Ascending aorta (tissue), 2 donors: ENCODE measurements around the gene CD3E. TPM values are rescaled to one million over a fixed set of nuclear protein-coding genes. Genes with fewer than 3 reads are reported as not detected.

Experiments used
- DNase-seq, 2 donors: peaks; one replicate each; pipeline ENCODE4 v3.0.0-alpha.2; 2019; ENCODE audit warnings: low spot score in 2 of 2
- H3K27ac ChIP-seq, 2 donors: fragments of 200-600 bp; sonication (generic); one replicate each; pipeline ENCODE4 v1.5.1; 2016 to 2017; ENCODE audit warnings: mild to moderate bottlenecking in 1 of 2
- H3K27me3 ChIP-seq: fragments of 200-600 bp; sonication (generic); one replicate; pipeline ENCODE4 v1.5.1; 2017
- H3K36me3 ChIP-seq, 2 donors: fragments of 200-600 bp; sonication (generic); one replicate each; pipeline ENCODE4 v1.5.1; 2016
- H3K4me1 ChIP-seq, 2 donors: fragments of 200-600 bp; sonication (generic); one replicate each; pipeline ENCODE4 v1.5.1; 2016 to 2017; ENCODE audit warnings: mild to moderate bottlenecking in 1 of 2
- H3K4me3 ChIP-seq, 2 donors: fragments of 200-600 bp; sonication (generic); one replicate each; pipeline ENCODE4 v1.5.1; 2016 to 2017; ENCODE audit warnings: mild to moderate bottlenecking in 1 of 2
- H3K9me3 ChIP-seq, 2 donors: fragments of 200-600 bp; sonication (generic); one replicate each; pipeline ENCODE4 v1.5.1; 2016
- intact Hi-C: fragments of 100-400 bp; cut with DNase I; formaldehyde crosslinking; loops from one replicate; pipeline ENCODE4 v1.15.1; 2023
- total RNA-seq: library from RNA; depleted of rRNA; stranded (reverse); fragments of >200 nt; gene quantifications from one replicate; pipeline ENCODE4 v1.1.0, GENCODE V29; 2016
- TF ChIP-seq, protein P1 (sequence below), 3 experiments: fragments of 200-600 bp in 2 of 3; fragments of 450-650 bp in 1 of 3; sonication (generic) in 2 of 3; IDR thresholded peaks; one replicate each; pipeline ENCODE4 v1.5.1; 2016 to 2019; ENCODE audit warnings: antibody characterized with exemption in 3 of 3, mild to moderate bottlenecking in 1 of 3, moderate library complexity in 1 of 3

Gene CD3E
- total RNA-seq, 1 donor from 2014 or later: not detected

GRCh38 chr11:118343981-118344515 is 39.5 kb downstream of the CD3E start, which contains the start of gene CD3G:
CD3G (plus strand) TSS chr11:118344344; CDS start chr11:118344424, 80 bp downstream.
- Histone ChIP-seq H3K4me3 (no peak within 1 kb of the TSS), H3K9me3 (no peaks in the 10 kb centered on the region), H3K27me3 (no peaks in the 10 kb centered on the region), H3K27ac (no peak within 1 kb of the TSS), H3K4me1 (no peaks in the 10 kb centered on the region), H3K36me3 (no peaks in the 10 kb centered on the region)
- DNase-seq: no peak
- TF ChIP-seq, protein P1, sequence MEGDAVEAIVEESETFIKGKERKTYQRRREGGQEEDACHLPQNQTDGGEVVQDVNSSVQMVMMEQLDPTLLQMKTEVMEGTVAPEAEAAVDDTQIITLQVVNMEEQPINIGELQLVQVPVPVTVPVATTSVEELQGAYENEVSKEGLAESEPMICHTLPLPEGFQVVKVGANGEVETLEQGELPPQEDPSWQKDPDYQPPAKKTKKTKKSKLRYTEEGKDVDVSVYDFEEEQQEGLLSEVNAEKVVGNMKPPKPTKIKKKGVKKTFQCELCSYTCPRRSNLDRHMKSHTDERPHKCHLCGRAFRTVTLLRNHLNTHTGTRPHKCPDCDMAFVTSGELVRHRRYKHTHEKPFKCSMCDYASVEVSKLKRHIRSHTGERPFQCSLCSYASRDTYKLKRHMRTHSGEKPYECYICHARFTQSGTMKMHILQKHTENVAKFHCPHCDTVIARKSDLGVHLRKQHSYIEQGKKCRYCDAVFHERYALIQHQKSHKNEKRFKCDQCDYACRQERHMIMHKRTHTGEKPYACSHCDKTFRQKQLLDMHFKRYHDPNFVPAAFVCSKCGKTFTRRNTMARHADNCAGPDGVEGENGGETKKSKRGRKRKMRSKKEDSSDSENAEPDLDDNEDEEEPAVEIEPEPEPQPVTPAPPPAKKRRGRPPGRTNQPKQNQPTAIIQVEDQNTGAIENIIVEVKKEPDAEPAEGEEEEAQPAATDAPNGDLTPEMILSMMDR (IDR thresholded peaks at IDR 0.05): no peak
- intact Hi-C loops: no loop called here

DNA sequence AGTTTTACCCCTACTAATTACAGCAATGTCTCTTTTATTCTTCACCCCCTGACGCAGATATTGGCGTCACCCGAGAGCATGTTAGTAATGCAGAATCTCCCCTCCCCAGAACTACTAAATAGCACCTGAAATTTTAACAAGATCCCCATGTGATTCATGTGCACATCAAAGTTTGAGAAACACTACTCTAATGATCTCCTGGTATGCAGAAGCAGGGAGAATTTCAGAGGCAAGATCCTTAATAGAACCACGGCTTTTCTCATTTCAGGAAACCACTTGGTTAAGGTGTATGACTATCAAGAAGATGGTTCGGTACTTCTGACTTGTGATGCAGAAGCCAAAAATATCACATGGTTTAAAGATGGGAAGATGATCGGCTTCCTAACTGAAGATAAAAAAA is 44.9 kb downstream of the CD3E start:
- Histone ChIP-seq H3K27ac (no peak overlapping the region), H3K4me1 (no peaks in the 10 kb centered on the region), H3K4me3 (no peak overlapping the region), H3K9me3 (no peaks in the 10 kb centered on the region), H3K27me3 (no peaks in the 10 kb centered on the region), H3K36me3 (no peaks in the 10 kb centered on the region)
- DNase-seq: no peak
- TF ChIP-seq, protein P1 (IDR thresholded peaks at IDR 0.05): no peak
- intact Hi-C loops: no loop called here

- DNase-seq: no peak
- TF ChIP-seq, protein P1 (IDR thresholded peaks at IDR 0.05): peak in 2 of 3 experiments; percentile 41 to 51
- intact Hi-C loops: no loop called here
- Histone ChIP-seq H3K9me3 (no peaks in the 10 kb centered on the region), H3K4me1 (no peaks in the 10 kb centered on the region), H3K4me3 (no peak overlapping the region), H3K27me3 (no peaks in the 10 kb centered on the region), H3K27ac (no peak overlapping the region), H3K36me3 (no peaks in the 10 kb centered on the region)
Observed at GRCh38 chr11:118353084-118353710, 48.7 kb downstream of the CD3E start.

GRCh38 chr11:118358071-118358470 is 53.5 kb downstream of the CD3E start:
- TF ChIP-seq, protein P1 (IDR thresholded peaks at IDR 0.05): no peak
- Histone ChIP-seq H3K27me3 (no peaks in the 10 kb centered on the region), H3K27ac (no peak overlapping the region), H3K4me1 (peaks cover 0 to 8% of the 10 kb centered on the region in 2 donors), H3K9me3 (no peaks in the 10 kb centered on the region), H3K4me3 (no peak overlapping the region), H3K36me3 (no peaks in the 10 kb centered on the region)
- intact Hi-C loops: loop anchor here (5.0 kb wide), 1 partner anchor 211 kb away; no protein-coding TSS in a partner anchor
- no peak for DNase-seq

GRCh38 chr11:118359295-118359958 is 54.9 kb downstream of the CD3E start, which contains the start of gene UBE4A:
UBE4A (plus strand) TSS chr11:118359600; CDS start chr11:118365081, 5,481 bp downstream.
- intact Hi-C loops: loop anchor here (1.0 to 5.0 kb wide), 2 partner anchors 77 to 212 kb away; partner anchors contain the start of gene KMT2A
- H3K36me3 ChIP-seq: no peaks in the 10 kb centered on the region
- H3K27ac ChIP-seq: peak within 1 kb of the TSS; percentile 40 to 44
- H3K4me3 ChIP-seq: peak within 1 kb of the TSS; percentile 74 to 82
- H3K4me1 ChIP-seq: peaks cover 0 to 8% of the 10 kb centered on the region in 2 donors
- H3K9me3 ChIP-seq: no peaks in the 10 kb centered on the region
- DNase-seq: peak; percentile 75 to 96
- no peaks in the 10 kb centered on the region for H3K27me3 ChIP-seq
- TF ChIP-seq, protein P1 (IDR thresholded peaks at IDR 0.05): no peak
